Suppressor macrophage treated with lipopolysaccharide for 4 hours (primary cell): Measurements from ENCODE around the gene POLR2J.
"Not testable (repeated sequence)": the region's sequence is repeated elsewhere in the genome, so short reads cannot be mapped to it uniquely, and the experiment has no call there.

Experiments
- DNase-seq: peaks from one replicate; pipeline ENCODE4 v3.0.0-alpha.2; 2020

The POLR2J gene

DNA sequence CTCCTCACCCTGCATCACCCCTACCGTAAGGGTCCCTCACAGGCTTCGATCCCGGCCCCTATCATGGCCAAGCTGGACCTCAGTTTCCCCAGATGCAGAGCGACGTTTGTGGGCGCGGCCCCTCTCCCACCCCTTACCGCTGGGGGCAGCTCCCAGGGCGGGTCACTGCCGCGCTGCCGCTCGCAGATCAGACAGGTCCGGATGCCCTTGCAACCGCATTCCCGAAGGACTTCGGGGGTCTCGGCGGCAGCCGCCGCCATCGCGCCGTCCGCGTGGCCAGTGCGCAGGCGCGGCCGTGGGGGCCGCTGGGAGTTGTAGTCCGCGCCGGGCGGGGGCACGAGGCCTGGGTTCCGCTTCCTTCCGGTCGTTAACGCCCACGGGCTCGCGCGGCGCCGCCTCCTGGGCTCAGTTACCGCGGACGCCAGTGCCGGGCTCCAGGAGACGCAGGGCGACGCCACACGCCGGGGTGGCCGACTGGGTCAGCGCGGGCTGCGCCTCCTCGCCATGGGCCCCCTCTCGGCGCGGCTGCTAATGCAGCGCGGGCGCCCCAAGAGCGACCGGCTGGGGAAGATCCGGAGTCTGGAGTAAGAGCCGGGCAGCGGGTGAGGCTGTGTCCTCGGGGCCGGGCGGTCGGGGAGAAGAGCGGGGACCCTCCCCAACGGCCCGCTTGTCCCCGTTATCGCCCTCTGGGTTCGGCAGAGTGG, 14.0 kb downstream of the POLR2J start, which contains the start of the genes ALKBH4 and LRWD1:
Gene ALKBH4 (minus strand): TSS at position 287 of the 704 bp plus-strand sequence. CDS start 27 bp downstream, at position 260.
Gene LRWD1 (plus strand): TSS at position 408 of the 704 bp plus-strand sequence. CDS start 97 bp downstream, at position 505.
- peak; percentile 99 for DNase-seq

GRCh38 chr7:102463841-102464576, 14.7 kb downstream of the POLR2J start:
- peak; percentile 6 for DNase-seq

DNA sequence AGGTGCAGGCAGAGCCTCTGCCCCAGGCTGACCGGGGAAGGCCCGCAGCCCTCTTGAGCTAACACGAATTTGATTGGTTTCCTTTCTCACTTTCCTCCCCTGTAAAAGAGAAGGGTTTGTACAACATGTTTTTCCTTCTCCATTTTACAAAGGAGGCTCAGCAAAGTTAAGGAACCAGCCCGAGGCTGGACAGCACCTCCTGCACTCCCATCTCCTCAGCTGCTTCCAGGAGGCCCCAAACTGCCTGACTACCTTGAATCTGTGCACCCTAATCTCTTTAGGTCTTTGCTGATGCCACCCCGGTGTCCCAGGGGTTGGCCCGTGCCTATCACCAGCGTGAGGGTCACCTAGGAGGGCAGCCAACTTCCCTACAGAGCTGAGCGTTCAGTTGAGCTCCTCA, 18.3 kb downstream of the POLR2J start:
- DNase-seq: no peak

GRCh38 chr7:102459221-102459844, 19.4 kb downstream of the POLR2J start:
- no peak for DNase-seq

GRCh38 chr7:102457352-102457924, 21.3 kb downstream of the POLR2J start:
- no peak for DNase-seq

DNA sequence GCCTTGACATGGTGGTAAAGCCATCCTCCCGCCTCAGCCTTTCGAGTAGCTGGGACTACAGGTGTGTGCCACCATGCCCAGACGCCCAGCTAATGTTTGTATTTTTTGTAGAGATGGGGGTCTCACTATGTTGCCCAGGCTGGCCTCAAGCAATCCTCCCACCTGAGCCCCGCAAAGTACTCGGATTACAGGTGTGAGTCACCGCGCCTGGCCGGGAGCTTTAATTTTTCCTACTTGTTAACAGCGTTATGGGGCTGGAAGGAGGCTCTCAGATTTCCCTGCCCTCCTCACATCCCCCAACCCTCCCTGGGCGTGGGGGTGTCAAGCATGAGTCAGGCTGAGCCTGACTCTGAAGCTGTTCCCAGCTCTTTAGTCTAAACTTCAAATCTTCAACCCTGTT, 22.4 kb downstream of the POLR2J start:
- no peak for DNase-seq

DNA sequence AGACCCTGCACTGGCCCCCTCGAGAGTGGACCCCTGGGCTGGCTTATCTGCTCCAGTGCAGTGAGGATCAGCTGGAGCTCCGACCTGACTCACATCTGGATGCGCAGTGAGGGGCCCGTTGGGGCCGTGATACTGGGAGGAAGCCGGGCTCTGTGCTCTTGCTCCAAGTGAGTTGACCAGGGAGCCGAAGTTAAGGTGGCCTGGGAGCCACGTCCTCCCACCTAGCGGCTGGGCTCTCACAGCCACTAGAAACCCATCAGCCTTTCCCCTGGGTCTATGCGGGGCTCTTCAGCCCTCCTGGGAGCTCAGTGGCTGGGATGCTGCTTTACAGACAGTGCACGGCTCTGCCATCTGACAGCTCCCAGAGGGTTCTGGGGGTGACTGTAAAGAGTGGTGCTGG, 23.1 kb downstream of the POLR2J start:
- DNase-seq: no peak

DNA sequence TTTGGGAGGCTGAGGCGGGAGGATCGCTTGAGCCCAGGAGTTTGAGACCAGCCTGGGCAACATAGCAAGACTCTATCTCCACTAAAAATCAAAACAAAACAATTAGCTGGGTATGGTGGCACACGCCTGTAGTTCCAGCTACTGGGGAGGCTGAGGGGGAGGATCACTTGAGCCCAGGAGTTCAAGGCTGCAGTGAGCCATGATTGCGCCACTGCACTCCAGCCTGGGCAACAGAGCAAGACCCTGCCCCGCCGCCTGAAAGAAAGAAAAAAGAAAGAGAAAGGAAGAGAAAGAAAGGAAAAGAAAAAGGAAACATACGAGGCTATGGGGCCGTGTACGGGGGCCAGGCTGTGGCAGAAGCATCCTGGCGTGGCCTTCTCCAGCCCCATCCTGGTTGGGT, 23.8 kb downstream of the POLR2J start:
- DNase-seq: not testable (repeated sequence)

- peak; percentile 40 for DNase-seq
Measured at GRCh38 chr7:102454468-102454867, 24.3 kb downstream of the POLR2J start.

GRCh38 chr7:102453319-102453718, 25.4 kb downstream of the POLR2J start:
- no peak for DNase-seq

GRCh38 chr7:102452451-102452850, 26.3 kb downstream of the POLR2J start:
- DNase-seq: no peak

GRCh38 chr7:102451371-102452054, 27.2 kb downstream of the POLR2J start:
- DNase-seq: no peak

DNA sequence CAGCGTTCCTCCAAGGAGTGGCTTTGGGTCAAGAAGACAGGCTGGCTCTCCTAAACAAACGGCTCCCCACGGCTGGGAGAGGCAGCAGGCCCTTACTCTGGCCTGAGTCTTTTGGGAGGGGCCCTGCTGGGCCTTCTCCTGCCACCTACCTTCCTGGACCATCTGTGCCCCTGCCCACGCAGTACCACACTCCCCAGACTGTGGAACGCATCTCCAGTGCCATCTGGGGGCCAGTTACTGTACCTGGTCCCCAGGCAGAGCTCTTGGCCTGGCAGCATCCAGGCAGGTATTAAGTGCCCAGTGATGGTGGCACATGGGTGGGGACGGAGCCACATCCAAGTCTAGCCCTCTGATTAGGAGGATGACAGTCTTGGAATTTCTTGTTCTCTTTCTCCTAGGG, 28.5 kb downstream of the POLR2J start:
- peak; percentile 30 for DNase-seq

GRCh38 chr7:102449136-102449535, 29.6 kb downstream of the POLR2J start:
- DNase-seq: no peak

- DNase-seq: no peak
Measured at GRCh38 chr7:102447311-102447710, 31.4 kb downstream of the POLR2J start.

GRCh38 chr7:102446387-102447156, 32.1 kb downstream of the POLR2J start:
- no peak for DNase-seq

DNA sequence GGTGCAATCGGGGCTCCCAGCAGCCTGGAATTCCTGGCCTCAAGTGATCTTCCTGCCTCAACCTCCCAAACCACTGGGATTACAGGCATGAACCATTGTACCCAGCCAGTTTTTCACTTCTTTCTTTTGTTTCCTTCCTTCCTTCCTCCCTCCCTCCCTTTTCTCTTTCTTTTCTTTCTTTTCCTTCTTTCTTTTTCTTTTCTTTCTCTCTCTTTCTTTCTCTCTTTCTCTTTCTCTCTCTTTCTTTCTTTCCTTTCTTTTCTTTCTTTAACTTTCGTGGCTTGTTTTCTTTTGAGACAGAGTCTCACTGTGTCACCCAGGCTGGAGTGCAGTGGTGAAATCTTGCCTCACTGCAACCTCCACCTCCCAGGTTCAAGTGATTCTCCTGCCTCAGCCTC, 33.0 kb downstream of the POLR2J start:
- DNase-seq: no peak

- DNase-seq: no peak
Measured at GRCh38 chr7:102444961-102445673, 33.6 kb downstream of the POLR2J start.

DNA sequence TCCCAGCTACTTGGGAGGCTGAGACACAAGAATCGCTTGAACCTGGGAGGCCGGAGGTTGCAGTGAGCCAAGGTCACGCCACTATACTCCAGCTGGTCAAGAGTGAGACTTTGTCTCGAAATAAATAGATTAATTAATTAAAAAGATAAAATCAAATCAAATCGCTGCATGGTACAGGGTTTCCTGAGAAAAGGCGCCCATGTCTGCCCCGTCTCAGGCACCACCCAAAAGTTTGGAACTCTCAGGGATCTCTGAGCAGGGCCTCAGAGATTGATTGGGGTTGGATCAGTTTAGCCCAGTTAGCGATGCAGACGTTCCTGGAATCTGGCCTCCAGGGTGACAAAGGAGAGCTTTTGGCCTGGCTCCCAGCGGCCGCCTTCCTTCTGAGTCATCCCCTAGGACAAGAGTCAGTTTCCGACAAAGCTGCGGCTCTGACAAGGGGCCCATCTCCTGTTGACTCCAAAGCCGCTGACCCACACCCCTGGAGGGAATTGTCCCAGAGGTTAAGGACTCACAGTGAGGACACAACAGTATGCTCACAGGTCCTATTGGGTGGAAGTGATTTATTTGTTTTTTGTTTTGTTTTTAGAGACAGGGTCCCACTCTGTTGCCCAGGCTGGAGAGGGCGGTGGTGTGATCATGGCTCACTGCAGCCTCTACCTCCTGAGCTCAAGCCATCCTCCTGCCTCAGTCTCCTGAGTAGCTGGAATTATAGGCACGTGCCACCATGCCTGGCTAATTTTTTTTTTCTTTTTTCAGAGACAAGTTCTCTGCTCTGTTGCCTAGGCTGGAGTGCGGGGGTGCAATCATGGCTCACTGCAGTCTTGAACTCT, 38.5 kb downstream of the POLR2J start:
- DNase-seq: no peak

GRCh38 chr7:102436118-102436517, 42.6 kb downstream of the POLR2J start:
- DNase-seq: no peak
